Measurements from ENCODE around the gene ZNF791.

Gene ZNF791

GRCh38 chr19:12667731-12668302, 57.1 kb downstream of the ZNF791 start:
- H3K27me3 ChIP-seq (ENCODE audit: insufficient read depth, insufficient read length) = no peaks in the 10 kb centered on the region
- peaks cover 55% of the 10 kb centered on the region for H3K36me3 ChIP-seq (ENCODE audit: insufficient read depth, insufficient read length, low read length)
- TF ChIP-seq ZNF274 (IDR thresholded peaks at IDR 0.05; ENCODE audit: low read depth, low read length) (no peak), SUZ12 (IDR thresholded peaks at IDR 0.05; ENCODE audit: extremely low read depth, insufficient read depth, insufficient read length) (no peak), YY1 (IDR thresholded peaks at IDR 0.05; ENCODE audit: insufficient read depth, insufficient read length) (no peak)
- peak overlapping the region; percentile 89 for H3K4me3 ChIP-seq (ENCODE audit: insufficient read length, low read depth)
- DNase-seq (ENCODE audit: low read depth, low spot score) = no peak
- H3K9ac ChIP-seq (ENCODE audit: insufficient read length, low read depth) = no peak overlapping the region
- peaks cover 26% of the 10 kb centered on the region for H3K4me1 ChIP-seq (ENCODE audit: insufficient read depth, insufficient read length)
- H3K9me3 ChIP-seq (ENCODE audit: insufficient read depth, low read length) = no peaks in the 10 kb centered on the region

DNA sequence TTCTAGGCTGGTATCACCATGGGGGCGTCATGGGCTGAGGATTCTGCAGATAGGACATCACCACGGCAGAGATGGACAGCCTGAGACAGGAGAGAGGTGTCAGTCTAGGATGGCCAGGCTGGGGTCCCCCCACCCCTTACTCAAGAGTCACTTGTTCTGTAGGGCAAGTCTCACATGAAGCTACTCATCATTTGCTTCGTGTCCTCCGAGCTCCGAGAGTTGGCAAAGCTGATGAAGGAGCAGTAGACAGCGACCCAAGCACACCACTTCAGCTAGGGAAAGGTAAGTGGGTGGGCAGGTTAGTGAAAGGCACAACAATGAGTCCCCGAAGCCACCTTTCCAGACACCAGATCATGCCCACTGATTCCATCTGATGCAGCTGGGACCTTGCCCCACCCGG, 57.6 kb downstream of the ZNF791 start:
- Histone ChIP-seq H3K4me1 (ENCODE audit: insufficient read depth, insufficient read length) (peaks cover 26% of the 10 kb centered on the region), H3K36me3 (ENCODE audit: insufficient read depth, insufficient read length, low read length) (peaks cover 55% of the 10 kb centered on the region), H3K9ac (ENCODE audit: insufficient read length, low read depth) (peak overlapping the region; percentile 98), H3K27me3 (ENCODE audit: insufficient read depth, insufficient read length) (no peaks in the 10 kb centered on the region), H3K9me3 (ENCODE audit: insufficient read depth, low read length) (no peaks in the 10 kb centered on the region), H3K4me3 (ENCODE audit: insufficient read length, low read depth) (peak overlapping the region; percentile 89)
- TF ChIP-seq ZNF274 (IDR thresholded peaks at IDR 0.05; ENCODE audit: low read depth, low read length) = no peak
- TF ChIP-seq YY1 (IDR thresholded peaks at IDR 0.05; ENCODE audit: insufficient read depth, insufficient read length) = no peak
- TF ChIP-seq SUZ12 (IDR thresholded peaks at IDR 0.05; ENCODE audit: extremely low read depth, insufficient read depth, insufficient read length) = no peak
- DNase-seq (ENCODE audit: low read depth, low spot score) = no peak

GRCh38 chr19:12668932-12669269, 58.2 kb downstream of the ZNF791 start:
- peak overlapping the region; percentile 89 for H3K4me3 ChIP-seq (ENCODE audit: insufficient read length, low read depth)
- peaks cover 26% of the 10 kb centered on the region for H3K4me1 ChIP-seq (ENCODE audit: insufficient read depth, insufficient read length)
- no peaks in the 10 kb centered on the region for H3K9me3 ChIP-seq (ENCODE audit: insufficient read depth, low read length)
- TF ChIP-seq ZNF274 (IDR thresholded peaks at IDR 0.05; ENCODE audit: low read depth, low read length) (no peak), SUZ12 (IDR thresholded peaks at IDR 0.05; ENCODE audit: extremely low read depth, insufficient read depth, insufficient read length) (no peak), YY1 (IDR thresholded peaks at IDR 0.05; ENCODE audit: insufficient read depth, insufficient read length) (no peak)
- DNase-seq (ENCODE audit: low read depth, low spot score) = no peak
- H3K9ac ChIP-seq (ENCODE audit: insufficient read length, low read depth) = peak overlapping the region; percentile 98
- no peaks in the 10 kb centered on the region for H3K27me3 ChIP-seq (ENCODE audit: insufficient read depth, insufficient read length)
- H3K36me3 ChIP-seq (ENCODE audit: insufficient read depth, insufficient read length, low read length) = peaks cover 53% of the 10 kb centered on the region

DNA sequence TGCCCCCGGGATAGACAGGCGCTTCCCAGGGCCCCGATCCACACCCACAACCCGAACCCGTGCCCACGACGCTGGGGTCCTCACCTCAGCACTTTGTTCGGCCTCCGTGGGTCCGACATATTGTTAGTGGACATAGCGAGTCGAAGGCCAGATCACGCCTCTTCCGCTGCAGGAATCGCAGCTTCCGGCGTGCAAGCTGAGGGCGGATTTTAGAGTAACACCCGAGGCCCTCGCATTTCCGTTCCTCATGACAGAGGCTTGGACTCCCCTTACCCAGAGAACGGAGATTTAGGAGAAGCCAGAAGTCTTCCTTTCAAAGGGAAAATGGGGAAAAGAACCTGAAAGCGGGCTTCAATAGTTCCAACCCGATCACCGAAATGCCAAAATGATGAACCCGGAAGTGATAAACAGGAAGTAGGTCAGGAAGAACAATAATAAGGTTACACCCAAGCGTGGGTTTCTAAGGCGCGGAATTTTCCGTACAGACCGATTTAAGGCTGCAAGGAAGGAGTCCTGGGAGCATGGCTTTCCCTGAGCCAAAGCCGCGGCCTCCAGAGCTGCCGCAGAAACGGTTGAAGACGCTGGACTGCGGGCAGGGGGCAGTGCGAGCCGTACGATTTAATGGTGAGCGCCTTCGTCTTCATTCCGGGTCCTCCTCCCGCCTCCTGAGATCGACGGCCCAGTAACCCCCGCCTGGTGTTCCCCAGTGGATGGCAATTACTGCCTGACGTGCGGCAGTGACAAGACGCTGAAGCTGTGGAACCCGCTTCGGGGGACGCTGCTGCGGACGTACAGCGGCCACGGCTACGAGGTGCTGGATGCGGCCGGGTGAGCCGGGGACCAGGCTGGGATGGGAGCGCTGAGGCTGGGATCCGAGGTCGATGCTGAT, 58.8 kb downstream of the ZNF791 start:
- Histone ChIP-seq H3K27me3 (ENCODE audit: insufficient read depth, insufficient read length) (no peaks in the 10 kb centered on the region), H3K9me3 (ENCODE audit: insufficient read depth, low read length) (no peaks in the 10 kb centered on the region), H3K4me3 (ENCODE audit: insufficient read length, low read depth) (peak overlapping the region; percentile 89), H3K9ac (ENCODE audit: insufficient read length, low read depth) (peak overlapping the region; percentile 98), H3K36me3 (ENCODE audit: insufficient read depth, insufficient read length, low read length) (peaks cover 53% of the 10 kb centered on the region), H3K4me1 (ENCODE audit: insufficient read depth, insufficient read length) (peaks cover 25% of the 10 kb centered on the region)
- peak; percentile 65 for DNase-seq (ENCODE audit: low read depth, low spot score)
- TF ChIP-seq SUZ12 (IDR thresholded peaks at IDR 0.05; ENCODE audit: extremely low read depth, insufficient read depth, insufficient read length) (no peak), ZNF274 (IDR thresholded peaks at IDR 0.05; ENCODE audit: low read depth, low read length) (no peak), YY1 (IDR thresholded peaks at IDR 0.05; ENCODE audit: insufficient read depth, insufficient read length) (peak; percentile 49)

- H3K4me1 ChIP-seq (ENCODE audit: insufficient read depth, insufficient read length) = peaks cover 20% of the 10 kb centered on the region
- DNase-seq (ENCODE audit: low read depth, low spot score) = no peak
- H3K9ac ChIP-seq (ENCODE audit: insufficient read length, low read depth) = peak overlapping the region; percentile 98
- H3K4me3 ChIP-seq (ENCODE audit: insufficient read length, low read depth) = peak overlapping the region; percentile 89
- no peaks in the 10 kb centered on the region for H3K27me3 ChIP-seq (ENCODE audit: insufficient read depth, insufficient read length)
- H3K9me3 ChIP-seq (ENCODE audit: insufficient read depth, low read length) = no peaks in the 10 kb centered on the region
- H3K36me3 ChIP-seq (ENCODE audit: insufficient read depth, insufficient read length, low read length) = peaks cover 53% of the 10 kb centered on the region
- TF ChIP-seq YY1 (IDR thresholded peaks at IDR 0.05; ENCODE audit: insufficient read depth, insufficient read length) = no peak
- TF ChIP-seq ZNF274 (IDR thresholded peaks at IDR 0.05; ENCODE audit: low read depth, low read length) = no peak
- TF ChIP-seq SUZ12 (IDR thresholded peaks at IDR 0.05; ENCODE audit: extremely low read depth, insufficient read depth, insufficient read length) = no peak
Observed at GRCh38 chr19:12670159-12670928, 59.6 kb downstream of the ZNF791 start.

- TF ChIP-seq ZNF274 (IDR thresholded peaks at IDR 0.05; ENCODE audit: low read depth, low read length) = no peak
- TF ChIP-seq SUZ12 (IDR thresholded peaks at IDR 0.05; ENCODE audit: extremely low read depth, insufficient read depth, insufficient read length) = no peak
- TF ChIP-seq YY1 (IDR thresholded peaks at IDR 0.05; ENCODE audit: insufficient read depth, insufficient read length) = no peak
- Histone ChIP-seq H3K27me3 (ENCODE audit: insufficient read depth, insufficient read length) (no peaks in the 10 kb centered on the region), H3K4me1 (ENCODE audit: insufficient read depth, insufficient read length) (peaks cover 20% of the 10 kb centered on the region), H3K36me3 (ENCODE audit: insufficient read depth, insufficient read length, low read length) (peaks cover 70% of the 10 kb centered on the region), H3K4me3 (ENCODE audit: insufficient read length, low read depth) (no peak overlapping the region), H3K9me3 (ENCODE audit: insufficient read depth, low read length) (no peaks in the 10 kb centered on the region), H3K9ac (ENCODE audit: insufficient read length, low read depth) (no peak overlapping the region)
- DNase-seq (ENCODE audit: low read depth, low spot score) = no peak
Observed at GRCh38 chr19:12672744-12673143, 62.0 kb downstream of the ZNF791 start.
